GM12878 (cell line): ENCODE measurements around the gene THTPA.

Experiments used
- FOXK2 ChIP-seq: fragments of 450-650 bp; IDR thresholded peaks from 2 replicates; pipeline ENCODE4 v1.6.1; 2017; ENCODE audit warnings: mild to moderate bottlenecking, moderate library complexity
- RAD21 ChIP-seq: IDR thresholded peaks from 2 replicates; pipeline ENCODE4 v1.6.1; 2011; ENCODE audit warnings: mild to moderate bottlenecking, low read depth, low read length, moderate library complexity; ENCODE audit not compliant: insufficient read depth
- TF ChIP-seq, protein P1 (sequence below), 3 experiments: IDR thresholded peaks in 2 of 3; conservative IDR thresholded peaks in 1 of 3; 2 replicates each; pipeline ENCODE4 v1.5.1; 2011; ENCODE audit warnings: low read depth in 3 of 3, low read length in 3 of 3, mild to moderate bottlenecking in 3 of 3, control low read depth in 2 of 3, moderate library complexity in 2 of 3, inconsistent platforms in 1 of 3, mixed read lengths in 1 of 3; ENCODE audit not compliant: control insufficient read depth in 2 of 3, insufficient read depth in 1 of 3; ENCODE audit errors: extremely low read depth in 1 of 3
- TF ChIP-seq, protein P2 (sequence below): IDR thresholded peaks from 2 replicates; pipeline ENCODE4 v1.6.1; 2011; ENCODE audit warnings: low read depth, mild to moderate bottlenecking, low read length, moderate library complexity, borderline replicate concordance; ENCODE audit errors: extremely low read depth

DNA sequence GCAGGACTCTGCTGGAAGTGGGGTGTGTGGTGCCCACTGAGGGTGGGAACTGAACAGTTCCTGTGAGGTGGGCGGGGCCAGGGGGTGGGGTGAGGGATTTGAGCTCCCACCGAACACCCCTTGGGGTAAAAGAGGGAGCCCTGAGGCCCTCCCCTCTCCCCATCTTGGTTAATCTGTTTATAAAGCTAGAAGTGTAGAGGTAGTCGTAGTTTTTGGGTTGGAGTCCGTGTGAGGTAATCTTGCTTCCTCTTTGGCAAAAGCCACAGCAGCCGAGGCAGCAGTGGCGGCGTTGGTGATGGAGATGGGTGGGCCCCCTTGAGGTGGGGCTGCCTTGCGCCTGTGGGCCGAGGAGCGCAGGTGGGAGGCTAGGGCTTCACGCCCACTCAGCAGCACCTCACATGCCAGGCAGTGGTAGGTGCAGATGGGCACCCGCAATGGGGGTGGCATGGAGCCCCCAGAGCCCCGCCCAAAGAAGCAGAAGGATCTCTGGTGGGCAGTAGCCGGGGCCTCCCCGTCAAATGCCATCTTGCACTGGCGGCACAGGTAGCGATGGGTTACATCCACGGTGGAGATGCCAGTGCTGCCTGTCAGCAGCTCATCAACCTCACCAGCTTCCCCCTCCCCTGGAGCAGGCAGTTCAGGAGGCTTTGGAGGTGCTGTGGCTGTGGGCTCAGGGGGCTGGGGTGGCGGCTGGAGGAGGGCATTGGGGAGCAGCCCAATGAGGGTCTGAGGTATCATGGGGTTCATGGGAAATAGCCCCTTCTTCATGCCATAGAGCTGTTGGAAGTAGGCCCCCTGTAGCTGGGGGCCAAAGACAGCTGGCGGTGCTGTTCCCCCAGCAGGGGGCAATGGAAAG, 34.1 kb upstream of the THTPA start:
- TF ChIP-seq RAD21 (no peak), FOXK2 (no peak)
- TF ChIP-seq, protein P1, sequence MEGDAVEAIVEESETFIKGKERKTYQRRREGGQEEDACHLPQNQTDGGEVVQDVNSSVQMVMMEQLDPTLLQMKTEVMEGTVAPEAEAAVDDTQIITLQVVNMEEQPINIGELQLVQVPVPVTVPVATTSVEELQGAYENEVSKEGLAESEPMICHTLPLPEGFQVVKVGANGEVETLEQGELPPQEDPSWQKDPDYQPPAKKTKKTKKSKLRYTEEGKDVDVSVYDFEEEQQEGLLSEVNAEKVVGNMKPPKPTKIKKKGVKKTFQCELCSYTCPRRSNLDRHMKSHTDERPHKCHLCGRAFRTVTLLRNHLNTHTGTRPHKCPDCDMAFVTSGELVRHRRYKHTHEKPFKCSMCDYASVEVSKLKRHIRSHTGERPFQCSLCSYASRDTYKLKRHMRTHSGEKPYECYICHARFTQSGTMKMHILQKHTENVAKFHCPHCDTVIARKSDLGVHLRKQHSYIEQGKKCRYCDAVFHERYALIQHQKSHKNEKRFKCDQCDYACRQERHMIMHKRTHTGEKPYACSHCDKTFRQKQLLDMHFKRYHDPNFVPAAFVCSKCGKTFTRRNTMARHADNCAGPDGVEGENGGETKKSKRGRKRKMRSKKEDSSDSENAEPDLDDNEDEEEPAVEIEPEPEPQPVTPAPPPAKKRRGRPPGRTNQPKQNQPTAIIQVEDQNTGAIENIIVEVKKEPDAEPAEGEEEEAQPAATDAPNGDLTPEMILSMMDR (IDR thresholded peaks at IDR 0.05 in 2 of 3, conservative IDR thresholded peaks at IDR 0.05 in 1 of 3; ENCODE audit: control insufficient read depth in 2 of 3, extremely low read depth in 1 of 3, insufficient read depth in 1 of 3, low read depth in 3 of 3, low read length in 3 of 3) = no peak
- TF ChIP-seq, protein P2, sequence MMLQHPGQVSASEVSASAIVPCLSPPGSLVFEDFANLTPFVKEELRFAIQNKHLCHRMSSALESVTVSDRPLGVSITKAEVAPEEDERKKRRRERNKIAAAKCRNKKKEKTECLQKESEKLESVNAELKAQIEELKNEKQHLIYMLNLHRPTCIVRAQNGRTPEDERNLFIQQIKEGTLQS = no peak
